GM18861 (cell line): ENCODE data around the gene HLTF.

ENCODE experiments used
- ATAC-seq: cut with Tn5 transposase; IDR thresholded peaks from one replicate; pipeline ENCODE4 v1.9.1; 2021; ENCODE audit not compliant: unreplicated experiment

The HLTF gene

DNA sequence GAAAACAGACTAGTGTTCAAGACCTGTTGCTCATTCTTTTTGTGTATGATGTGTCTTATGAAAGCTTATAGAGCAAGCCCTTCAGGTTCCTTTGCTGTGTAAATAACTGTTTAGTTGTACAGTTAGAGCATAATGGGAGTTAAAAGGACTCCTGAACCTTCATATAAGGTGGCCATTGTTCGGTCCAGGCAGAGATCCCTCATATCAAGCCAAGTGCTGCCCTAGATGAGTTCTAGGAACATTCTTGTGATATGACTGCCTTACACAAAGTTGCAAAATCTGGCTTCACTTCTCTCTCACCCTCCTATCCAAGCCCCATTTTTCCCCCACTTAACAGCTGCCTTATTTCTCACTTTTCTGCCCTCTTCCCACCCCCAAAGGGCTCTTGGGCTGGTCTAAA lies 68.1 kb downstream of the HLTF start:
- no peak for ATAC-seq

GRCh38 chr3:149016669-149017541 lies 69.4 kb downstream of the HLTF start:
- no peak for ATAC-seq

GRCh38 chr3:149016242-149016641 lies 70.1 kb downstream of the HLTF start:
- no peak for ATAC-seq

DNA sequence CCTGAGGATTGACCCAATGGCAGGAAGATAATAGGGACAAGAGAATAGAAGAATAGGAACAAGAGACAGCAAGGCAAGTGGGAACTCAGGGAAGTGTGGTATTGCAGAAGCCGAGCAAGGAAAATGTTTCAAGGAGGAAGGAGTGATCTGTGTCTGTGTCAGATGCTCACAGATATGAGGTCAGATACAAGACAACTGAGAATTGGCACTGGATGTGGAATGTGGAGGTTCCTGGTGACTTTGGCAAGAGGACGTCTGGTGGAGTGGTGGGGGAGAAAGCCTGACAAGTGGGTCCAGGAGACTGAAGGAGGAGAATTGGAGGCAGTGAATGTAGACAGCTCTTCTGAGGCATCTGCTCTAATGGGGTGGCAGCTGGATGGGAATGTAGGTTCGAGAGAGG lies 70.9 kb downstream of the HLTF start:
- no peak for ATAC-seq

GRCh38 chr3:149013726-149014125 lies 72.6 kb downstream of the HLTF start:
- no peak for ATAC-seq

DNA sequence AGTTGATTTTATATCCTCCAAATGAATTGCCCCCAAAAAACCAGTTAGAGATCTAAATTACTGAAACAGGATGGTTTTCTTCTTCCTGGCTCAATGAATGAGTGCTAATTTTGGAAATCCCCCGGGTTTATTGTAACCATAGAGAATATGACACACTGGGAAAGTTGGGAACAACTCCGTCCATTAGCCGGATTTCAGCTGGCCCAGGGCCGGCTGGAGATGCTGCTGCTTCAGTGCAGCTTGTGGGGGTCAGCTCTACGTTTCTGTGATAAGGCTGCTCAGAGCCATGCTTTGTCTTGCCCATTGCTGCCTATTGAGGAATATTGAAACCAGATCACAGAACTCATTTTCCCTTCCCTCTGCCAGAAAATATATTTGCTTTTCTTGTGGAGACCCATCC lies 74.7 kb downstream of the HLTF start:
- ATAC-seq, result no peak

GRCh38 chr3:149010966-149011365 lies 75.4 kb downstream of the HLTF start:
- no peak for ATAC-seq

GRCh38 chr3:149010504-149010951 lies 75.8 kb downstream of the HLTF start:
- no peak for ATAC-seq

DNA sequence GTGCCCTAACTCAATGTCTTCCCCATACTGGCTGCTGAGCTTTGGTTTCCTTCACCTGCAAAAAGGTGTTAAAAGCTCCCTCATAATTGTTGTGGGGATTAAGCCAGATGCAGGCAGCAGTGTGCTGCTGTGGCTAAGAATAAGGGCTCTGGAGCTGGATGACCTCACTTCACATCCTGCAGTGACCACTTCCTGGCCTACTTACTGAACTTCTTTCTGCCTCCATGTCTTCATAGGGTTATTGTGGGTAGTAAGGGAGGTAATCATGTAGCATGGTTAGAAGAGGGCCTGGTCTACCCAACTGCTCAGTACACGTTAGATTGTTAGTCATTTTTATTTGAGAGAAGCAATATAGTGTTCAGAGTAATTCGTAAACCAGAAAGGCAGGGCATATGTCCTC lies 76.6 kb downstream of the HLTF start:
- ATAC-seq, result peak; percentile 89

- ATAC-seq, result no peak
Measured at GRCh38 chr3:149007567-149008257, 78.6 kb downstream of the HLTF start.

DNA sequence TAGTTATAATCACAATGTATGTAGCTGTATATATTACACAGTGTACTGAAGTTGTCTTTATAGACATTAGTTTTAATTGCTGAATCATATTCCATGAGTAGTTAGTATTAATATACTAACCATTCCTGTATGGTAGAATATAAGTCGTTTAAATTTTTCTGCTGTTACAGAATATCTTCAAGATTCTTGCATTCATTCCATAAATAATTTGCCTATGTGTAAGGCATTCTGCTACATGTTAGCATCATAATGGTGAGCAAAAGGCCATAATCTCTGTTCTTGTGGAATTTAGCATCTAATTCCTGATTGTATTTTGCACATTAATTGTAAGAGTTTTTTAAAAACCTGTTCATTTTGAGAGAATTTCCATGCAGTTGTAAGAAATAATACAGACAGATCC lies 80.9 kb downstream of the HLTF start:
- ATAC-seq, result no peak

- ATAC-seq, result no peak
Measured at GRCh38 chr3:149004622-149005021, 81.7 kb downstream of the HLTF start.

- ATAC-seq, result peak; percentile 82
Measured at GRCh38 chr3:149003653-149004305, 82.6 kb downstream of the HLTF start.

- ATAC-seq, result no peak
Measured at GRCh38 chr3:149001727-149002126, 84.6 kb downstream of the HLTF start.

DNA sequence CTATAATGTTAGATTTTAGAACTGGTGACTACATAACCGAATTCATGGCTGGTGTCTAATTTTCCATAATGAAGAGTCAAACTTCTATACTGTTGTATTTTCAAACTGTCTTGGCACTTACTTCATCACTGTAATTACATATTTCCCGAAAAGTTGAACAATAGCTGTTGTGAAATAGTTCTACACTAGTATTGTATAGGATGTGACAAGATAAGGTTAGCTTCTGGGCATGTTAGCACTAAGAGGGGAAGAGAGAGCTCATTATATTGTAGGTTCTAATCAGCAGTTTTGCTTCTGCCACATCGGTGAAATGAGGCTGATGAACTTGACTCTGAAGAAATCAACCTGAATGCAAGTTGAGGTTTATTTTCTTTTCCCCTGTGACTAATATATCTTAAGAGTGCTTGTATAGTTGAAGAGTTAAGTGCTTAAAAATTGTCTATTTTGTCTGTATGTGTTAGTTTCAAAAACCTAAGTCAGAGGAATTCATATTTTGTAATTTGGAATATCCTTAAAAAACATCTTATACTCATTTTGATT lies 86.1 kb downstream of the HLTF start:
- no peak for ATAC-seq

DNA sequence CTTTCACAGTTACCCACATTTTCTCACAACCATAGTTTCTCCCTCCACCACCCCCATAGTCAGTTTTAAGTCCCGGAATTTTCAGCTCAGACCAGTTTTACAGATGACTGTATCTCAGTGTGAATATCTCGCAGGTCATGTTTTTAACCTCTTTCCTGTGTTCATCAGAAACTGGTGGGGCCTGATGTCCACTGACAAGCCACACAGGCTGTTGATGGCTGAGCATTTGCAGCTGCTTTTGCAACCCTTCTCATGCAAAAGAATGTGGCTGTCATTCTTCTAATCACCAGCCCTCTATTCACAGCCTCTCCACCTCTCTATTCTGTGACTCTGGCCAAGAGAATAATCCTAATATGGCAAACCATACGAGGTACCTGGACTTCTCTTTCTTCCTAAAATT lies 86.5 kb downstream of the HLTF start:
- no peak for ATAC-seq

DNA sequence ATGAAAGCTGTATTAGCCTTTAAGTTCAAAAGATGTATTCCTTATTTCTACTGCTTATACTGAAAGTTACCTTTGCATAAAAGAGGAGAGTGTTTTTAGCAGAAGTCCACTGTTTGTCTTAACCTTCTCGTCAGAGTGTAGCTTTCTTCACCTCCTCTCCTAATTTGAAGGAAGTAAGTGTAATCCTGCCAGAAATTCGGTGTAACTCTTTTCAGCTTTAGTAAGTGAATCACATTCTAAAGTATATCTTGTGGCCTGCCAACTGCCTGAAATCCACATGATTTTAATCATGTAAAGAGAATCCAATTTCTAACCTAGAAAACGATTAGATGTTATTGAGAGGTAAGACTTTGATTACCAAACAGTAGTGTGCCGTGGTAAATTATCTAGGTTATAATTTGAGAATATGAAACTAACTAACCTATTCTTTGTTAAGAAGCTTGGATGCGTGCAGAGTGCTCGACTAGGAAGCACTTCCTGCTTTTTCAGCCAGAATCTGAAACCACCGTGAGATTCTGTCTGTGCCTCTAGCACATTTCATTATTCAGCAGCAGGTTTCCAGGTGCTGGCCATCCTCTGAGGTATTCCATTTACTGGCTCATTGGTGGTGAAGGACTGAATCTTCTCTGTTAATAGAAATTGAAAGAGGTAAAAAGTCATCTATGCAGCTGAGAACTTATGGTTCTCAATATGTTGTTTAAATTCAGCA lies 87.5 kb downstream of the HLTF start:
- no peak for ATAC-seq

DNA sequence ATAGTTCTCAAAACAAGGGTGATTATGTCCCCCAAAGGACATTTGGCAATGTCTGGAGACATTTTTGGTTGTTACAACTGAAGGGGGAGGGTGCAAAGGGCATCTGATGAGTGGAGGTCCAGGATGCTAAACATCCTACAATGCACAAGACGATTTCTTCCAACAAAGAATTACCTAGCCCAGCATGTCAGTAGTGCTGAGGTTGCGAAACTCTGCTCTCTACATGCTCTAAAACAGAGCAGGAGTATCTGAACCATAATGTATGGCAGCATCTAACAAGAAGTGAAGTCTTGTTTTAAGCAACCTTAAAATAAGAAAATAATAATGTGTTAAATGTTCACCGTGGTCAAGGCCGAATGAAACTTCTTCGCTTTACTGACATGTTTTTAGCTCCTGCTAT lies 88.0 kb downstream of the HLTF start:
- no peak for ATAC-seq

- ATAC-seq, result no peak
Measured at GRCh38 chr3:148997623-148998022, 88.7 kb downstream of the HLTF start.

DNA sequence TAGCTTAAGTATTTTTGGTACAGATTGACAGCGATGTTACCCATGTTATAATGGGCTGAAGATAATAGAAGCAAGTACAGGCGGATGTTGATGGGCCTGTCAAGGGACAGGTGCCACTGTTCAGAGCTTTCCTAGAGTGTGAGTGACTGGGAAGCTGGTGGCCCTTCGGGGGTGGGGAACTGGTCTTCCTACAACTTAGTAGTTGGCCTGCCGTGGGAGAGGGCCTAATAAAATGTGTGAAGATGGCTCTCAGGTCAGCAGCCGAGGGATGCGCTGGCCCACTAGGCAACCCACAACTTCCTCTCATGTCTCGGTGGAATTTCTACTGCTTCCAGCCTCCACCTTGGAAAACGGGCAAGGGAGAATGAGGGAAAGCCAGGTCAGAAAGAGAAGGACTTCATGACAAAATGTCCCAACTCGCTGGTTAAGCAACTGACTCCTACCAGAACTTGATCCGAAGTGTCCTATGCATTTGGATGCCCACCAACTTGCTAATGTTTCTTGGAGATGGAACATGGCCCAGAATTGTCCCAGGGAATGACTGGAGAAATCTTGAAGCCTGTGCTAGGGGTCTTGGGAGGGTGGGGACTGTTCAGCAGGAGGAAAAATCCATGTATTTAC lies 93.6 kb downstream of the HLTF start:
- no peak for ATAC-seq
